ENCODE results near the gene ERN1. TPM values are rescaled to one million over a fixed set of nuclear protein-coding genes. Genes with fewer than 3 reads are reported as not detected.

Gene ERN1
- total and polyA plus RNA-seq, 2 of the 8 experiments (the other 6 are each of a cell fraction or from before 2014, with no cell fraction given) = 1.8 to 3.9 TPM

DNA sequence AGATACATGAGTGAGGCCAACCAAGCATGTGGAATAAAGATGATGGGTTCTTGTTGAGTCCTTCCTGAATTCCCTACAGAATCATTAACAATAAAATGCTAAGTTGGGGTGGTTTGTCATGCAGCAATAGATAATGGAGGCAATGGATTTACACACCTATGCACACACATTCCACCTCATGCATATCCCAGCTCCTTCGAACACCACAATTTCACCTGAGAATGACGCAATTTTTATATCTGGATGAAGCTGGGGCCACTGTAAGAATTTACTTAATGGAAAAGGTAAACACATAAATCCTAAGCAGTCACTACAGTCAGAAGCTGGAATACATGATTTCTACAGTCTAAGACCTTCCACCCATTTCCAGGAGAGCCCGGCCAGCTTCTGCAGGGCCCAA is 59.7 kb downstream of the ERN1 start:
- Histone ChIP-seq H2BK20ac (ENCODE audit: low read length) (no peak overlapping the region), H3K4me2 (ENCODE audit: insufficient read depth in 1 of 2, low read depth in 2 of 2, low read length in 2 of 2) (no peak overlapping the region), H3K14ac (ENCODE audit: insufficient read length) (no peak overlapping the region), H2BK5ac (ENCODE audit: low read depth, low read length) (no peak overlapping the region), H2BK12ac (ENCODE audit: low read depth, low read length) (no peak overlapping the region), H2AFZ (ENCODE audit: low read length) (no peak overlapping the region), H3K23ac (ENCODE audit: insufficient read length) (no peak overlapping the region), H3K4ac (replicated peaks; ENCODE audit: insufficient read length, low read depth, low read length) (no peak overlapping the region), H3K23me2 (ENCODE audit: low read depth, low read length) (no peaks in the 10 kb centered on the region), H4K5ac (ENCODE audit: insufficient read length, low read depth, low read length) (no peak overlapping the region), H3K27me3 (replicated peaks in 1 of 4; ENCODE audit: control insufficient read depth in 3 of 4, extremely low read depth in 1 of 4, insufficient read depth in 3 of 4, low read length in 3 of 4) (no peaks in the 10 kb centered on the region), H3K79me1 (ENCODE audit: low read depth, low read length) (no peaks in the 10 kb centered on the region), H3K18ac (ENCODE audit: extremely low read depth, low read length) (no peak overlapping the region), H2AK5ac (ENCODE audit: low read depth, low read length) (no peak overlapping the region), H3K56ac (replicated peaks; ENCODE audit: insufficient read length, low read depth, low read length) (no peak overlapping the region), H4K20me1 (replicated peaks in 1 of 2; ENCODE audit: control insufficient read depth in 1 of 2, insufficient read depth in 2 of 2, low read length in 2 of 2) (no peaks in the 10 kb centered on the region), H4K8ac (ENCODE audit: extremely low read depth, insufficient read depth, low read length) (no peak overlapping the region), H3K4me3 (ENCODE audit: extremely low read depth in 1 of 4, insufficient read depth in 2 of 4, low read depth in 3 of 4, low read length in 4 of 4) (no peak overlapping the region), H3K9ac (replicated peaks in 1 of 4; ENCODE audit: extremely low read depth in 1 of 4, low read depth in 3 of 4, low read length in 3 of 4) (no peak overlapping the region), H3K4me1 (replicated peaks in 1 of 4; ENCODE audit: control insufficient read depth in 3 of 4, insufficient read depth in 4 of 4, low read length in 3 of 4) (no peaks in the 10 kb centered on the region), H2BK120ac (replicated peaks; ENCODE audit: low read depth, low read length) (no peak overlapping the region), H3K9me3 (ENCODE audit: insufficient read depth in 2 of 2, low read depth in 1 of 2, low read length in 1 of 2) (peaks cover 0 to 8% of the 10 kb centered on the region in 2 experiments; a peak in 2 of 4 replicates), H3K36me3 (ENCODE audit: control insufficient read depth in 2 of 4, insufficient read depth in 4 of 4, low read length in 3 of 4) (no peaks in the 10 kb centered on the region; a peak in 3 of 8 replicates), H4K91ac (replicated peaks; ENCODE audit: insufficient read length, low read length) (no peak overlapping the region), H3K79me2 (ENCODE audit: control insufficient read depth in 1 of 2, insufficient read depth in 2 of 2, low read length in 2 of 2) (no peaks in the 10 kb centered on the region), H3K27ac (ENCODE audit: low read depth, low read length) (no peak overlapping the region), H2BK15ac (ENCODE audit: low read length) (no peak overlapping the region)
- DNase-seq (ENCODE audit: low read depth in 1 of 2, low spot score in 2 of 2) (no peak), FAIRE-seq (no peak)
- 86% methylated on average over 3 of the region's 3 CpGs; no CpG with 5 or more reads in 1 of the 2 experiments for WGBS, 2 experiments (ENCODE audit: extremely low coverage in 1 of 2, insufficient coverage in 1 of 2, insufficient read length in 1 of 2, insufficient replicate concordance in 2 of 2, low coverage in 1 of 2, low lambda C conversion rate in 2 of 2, missing lambda C conversion rate in 1 of 2)
- ChIA-PET POLR2A (ENCODE audit: partially characterized antibody) (interaction anchor here (0.9 kb wide), 1 partner anchor 76 kb away, joined by 3 read pairs; no protein-coding TSS in a partner anchor), CTCF (ENCODE audit: partially characterized antibody) (interaction anchor here (0.7 to 1.6 kb wide), 5 partner anchors 9 to 189 kb away, joined by 4 to 5 read pairs (median 4); partner anchors contain the start of gene GH2)
- TF ChIP-seq JUN (IDR thresholded peaks at IDR 0.05; ENCODE audit: low read depth, low read length) (no peak), BRCA1 (IDR thresholded peaks at IDR 0.05; ENCODE audit: low read depth, low read length) (no peak), POLR2AphosphoS5 (IDR thresholded peaks at IDR 0.05; ENCODE audit: low read depth, low read length) (no peak), FOSL1 (IDR thresholded peaks at IDR 0.05; ENCODE audit: insufficient read depth, low read depth, low read length) (no peak), NRF1 (IDR thresholded peaks at IDR 0.05; ENCODE audit: low read depth, low read length) (no peak), SP2 (IDR thresholded peaks at IDR 0.05; ENCODE audit: low read length) (no peak), RNF2 (IDR thresholded peaks at IDR 0.05; ENCODE audit: borderline replicate concordance, low read depth, low read length, missing control alignments, poor library complexity, severe bottlenecking) (no peak), SIX5 (IDR thresholded peaks at IDR 0.05; ENCODE audit: low read depth, low read length) (no peak), CBX8 (IDR thresholded peaks at IDR 0.05; ENCODE audit: borderline replicate concordance, low read depth, low read length) (no peak), CTBP2 (IDR thresholded peaks at IDR 0.05; ENCODE audit: borderline replicate concordance, insufficient read depth, insufficient read length, low read length) (no peak), EP300 (IDR thresholded peaks at IDR 0.05; ENCODE audit: borderline replicate concordance in 1 of 2, low read depth in 2 of 2, low read length in 2 of 2) (no peak), POLR2A (IDR thresholded peaks at IDR 0.05; ENCODE audit: control extremely low read depth in 1 of 2, low read depth in 2 of 2, low read length in 2 of 2) (no peak), MAFK (IDR thresholded peaks at IDR 0.05; ENCODE audit: low read depth, low read length) (no peak)
- TF ChIP-seq, protein P1, sequence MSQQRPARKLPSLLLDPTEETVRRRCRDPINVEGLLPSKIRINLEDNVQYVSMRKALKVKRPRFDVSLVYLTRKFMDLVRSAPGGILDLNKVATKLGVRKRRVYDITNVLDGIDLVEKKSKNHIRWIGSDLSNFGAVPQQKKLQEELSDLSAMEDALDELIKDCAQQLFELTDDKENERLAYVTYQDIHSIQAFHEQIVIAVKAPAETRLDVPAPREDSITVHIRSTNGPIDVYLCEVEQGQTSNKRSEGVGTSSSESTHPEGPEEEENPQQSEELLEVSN (IDR thresholded peaks at IDR 0.05) = no peak
